GM21619 (cell line): ENCODE data around the gene COL21A1.
A peak's percentile ranks its signal among the peaks of the same experiment; 100 is the strongest.
"Not testable (repeated sequence)": the region's sequence is repeated elsewhere in the genome, so short reads cannot be mapped to it uniquely, and the experiment has no call there.

Experiments
- ATAC-seq: cut with Tn5 transposase; IDR thresholded peaks from one replicate; pipeline ENCODE4 v1.9.1; 2021; ENCODE audit not compliant: unreplicated experiment

The COL21A1 gene

GRCh38 chr6:56246881-56247653 is at the start of gene COL21A1:
TSS of gene COL21A1 (minus strand) at chr6:56247580. CDS start at chr6:56182618, 64,962 bp downstream.
- ATAC-seq: no peak

GRCh38 chr6:56293781-56294180 is 46.4 kb upstream of the COL21A1 start:
- no peak for ATAC-seq

- ATAC-seq: no peak
These were observed 45.3 kb upstream of the COL21A1 start for GRCh38 chr6:56292505-56293181.

- ATAC-seq: no peak
These were observed 44.0 kb upstream of the COL21A1 start for GRCh38 chr6:56291302-56291917.

GRCh38 chr6:56289721-56290120 is 42.3 kb upstream of the COL21A1 start:
- ATAC-seq: no peak

- ATAC-seq: no peak
These were observed 41.0 kb upstream of the COL21A1 start for GRCh38 chr6:56288347-56288746.

- ATAC-seq: no peak
These were observed 35.0 kb upstream of the COL21A1 start for GRCh38 chr6:56282391-56282790.

- ATAC-seq: no peak
These were observed 32.7 kb upstream of the COL21A1 start for GRCh38 chr6:56280126-56280525.

- ATAC-seq: peak; percentile 76
These were observed 32.1 kb upstream of the COL21A1 start for GRCh38 chr6:56279331-56280080.

- no peak for ATAC-seq
These were observed 30.8 kb upstream of the COL21A1 start for GRCh38 chr6:56278171-56278591.

- no peak for ATAC-seq
These were observed 23.5 kb upstream of the COL21A1 start for GRCh38 chr6:56270812-56271441.

- ATAC-seq: no peak
These were observed 20.9 kb upstream of the COL21A1 start for GRCh38 chr6:56268266-56268665.

- no peak for ATAC-seq
These were observed 18.6 kb upstream of the COL21A1 start for GRCh38 chr6:56266011-56266410.

DNA sequence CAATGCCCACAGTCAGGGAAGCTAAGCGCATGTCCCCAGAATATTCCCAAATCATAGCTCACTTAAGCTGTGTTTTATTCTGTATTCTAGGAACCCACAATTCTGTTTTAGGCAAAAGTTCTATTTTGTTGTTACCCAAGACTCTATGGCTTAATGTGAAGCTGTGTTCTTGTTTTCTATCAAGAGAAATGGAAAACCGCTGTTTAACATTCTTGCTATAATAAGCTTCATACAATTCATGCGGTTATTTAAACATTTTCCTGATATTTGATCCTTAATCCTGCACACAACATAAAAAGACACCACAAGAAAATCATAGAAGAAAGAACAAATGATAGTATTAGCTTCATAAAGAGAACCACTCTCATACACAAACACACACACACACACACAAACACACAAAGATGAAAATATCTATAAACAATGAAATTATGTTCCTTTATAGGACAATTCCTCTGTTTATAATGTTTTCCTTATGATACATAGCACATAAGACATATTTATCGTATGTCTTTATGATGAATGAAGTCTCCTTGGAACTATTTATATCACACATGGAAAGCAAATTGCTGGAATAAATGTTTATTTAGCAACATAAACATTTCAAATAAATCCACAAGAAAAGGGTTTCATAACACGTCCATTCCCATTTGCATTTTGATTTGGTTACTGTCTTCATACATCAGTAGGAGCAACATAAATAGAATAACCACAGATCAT is 16.4 kb upstream of the COL21A1 start:
- ATAC-seq: no peak

- ATAC-seq: not testable (repeated sequence)
These were observed 13.2 kb upstream of the COL21A1 start for GRCh38 chr6:56260593-56260992.

DNA sequence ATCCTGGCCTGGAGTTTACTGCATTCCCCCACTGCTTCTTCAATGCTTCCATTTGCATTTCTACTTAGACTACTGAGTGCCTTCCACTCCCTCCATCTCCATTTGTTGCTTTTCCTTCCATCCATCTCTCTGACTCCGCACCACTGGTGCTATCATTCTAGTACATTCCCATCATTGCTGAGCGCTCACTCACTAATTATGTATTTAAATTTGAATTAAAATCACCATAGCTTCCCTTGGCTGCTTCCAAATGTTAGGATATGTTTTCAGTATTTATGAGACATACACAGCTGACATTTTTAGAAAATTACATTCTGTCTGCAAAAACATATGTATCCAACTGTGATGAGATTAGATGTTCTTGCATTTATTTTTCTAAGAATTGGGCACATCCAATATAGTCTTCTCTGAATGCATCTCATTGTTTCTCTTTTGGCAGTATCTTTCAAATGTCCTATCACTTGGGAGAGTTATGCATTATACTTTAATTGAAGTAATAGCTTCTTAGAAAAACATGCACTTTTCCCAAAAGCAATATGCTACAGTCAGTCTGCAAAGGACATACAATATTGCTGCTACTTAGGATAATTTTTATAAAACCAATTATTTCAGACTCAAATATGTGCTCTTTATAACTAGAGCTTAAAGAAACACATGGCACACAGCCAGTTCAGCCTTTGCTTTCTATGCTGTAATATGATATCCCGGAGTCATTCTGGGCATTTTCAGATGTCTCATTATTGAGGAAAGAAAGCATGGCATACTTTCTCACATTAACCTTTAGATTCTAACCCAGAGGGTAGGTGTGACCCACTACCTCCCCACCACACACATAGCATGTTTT is 12.1 kb upstream of the COL21A1 start:
- ATAC-seq: no peak

GRCh38 chr6:56255349-56255748 is 8.0 kb upstream of the COL21A1 start:
- ATAC-seq: no peak

DNA sequence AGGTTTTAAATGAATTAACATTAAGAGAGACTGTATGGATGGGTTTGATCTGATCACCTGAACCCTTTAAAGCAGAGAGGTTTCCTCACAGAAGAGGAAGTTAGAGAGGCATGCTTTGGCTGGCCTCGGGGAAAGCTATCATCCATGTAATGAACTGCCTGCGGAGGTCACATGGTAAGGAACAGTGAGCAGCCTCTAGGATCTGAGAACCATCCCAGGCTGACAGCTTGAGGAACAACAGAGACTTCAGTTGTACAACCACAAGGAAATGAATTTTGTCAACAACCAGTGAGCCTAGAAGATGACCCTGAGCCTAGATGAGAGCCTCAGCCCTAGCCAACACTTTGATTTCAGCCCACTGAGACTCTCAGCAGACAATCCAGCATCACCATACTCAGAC is 2.9 kb upstream of the COL21A1 start:
- ATAC-seq: no peak

DNA sequence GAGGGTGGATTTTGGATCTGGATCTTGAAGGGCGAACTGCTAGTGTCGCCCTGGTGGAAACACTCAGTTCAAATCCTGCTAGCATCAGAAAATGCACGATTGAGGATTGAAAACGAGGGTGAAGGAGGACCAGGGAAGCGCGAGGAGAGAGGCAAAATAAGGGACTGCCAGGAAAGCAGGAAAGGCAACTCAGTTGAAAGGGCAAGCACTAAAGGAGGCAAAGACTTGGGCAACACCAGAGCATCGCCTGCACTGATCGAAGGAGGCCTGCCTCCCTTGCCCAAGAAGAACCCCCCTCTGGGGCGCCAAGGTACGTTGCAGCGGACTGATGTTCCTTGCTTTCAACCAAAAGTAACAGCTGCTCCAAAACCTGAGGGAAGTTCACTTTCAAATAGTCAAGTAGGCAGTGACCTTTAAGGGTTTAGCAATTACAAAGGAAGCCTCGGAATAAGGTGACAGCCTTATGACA is 308 bp upstream of the COL21A1 start:
- ATAC-seq: no peak
